A549 (cell line): ENCODE results near the gene SCRT2. TPM values are rescaled to one million over a fixed set of nuclear protein-coding genes. Genes with fewer than 3 reads are reported as not detected.

Experiments used
- ATAC-seq, 2 experiments: fragments of 200-7000 bp in 1 of 2; fragments of >200 bp in 1 of 2; cut with Nextera tagmentation in 1 of 2; cut with Tn5 transposase in 1 of 2; 3 replicates each; pipeline versions ENCODE4 v1.8.0 to v1.9.1; 2018 to 2020; ENCODE audit warnings: mild to moderate bottlenecking in 1 of 2, moderate library complexity in 1 of 2
- CTCF ChIA-PET: fragments of 300-600 bp; sonication (Branson Sonifier 250); formaldehyde crosslinking; extraction: SDS; loops from one replicate; lab custom pipeline; 2021; ENCODE audit warnings: antibody characterized with exemption, inconsistent platforms; lab: Yijun Ruan, JAX
- POLR2A ChIA-PET: fragments of 350-600 bp; formaldehyde crosslinking; extraction: SDS; loops from one replicate; lab custom pipeline; 2021; ENCODE audit warnings: antibody characterized with exemption, inconsistent platforms; lab: Yijun Ruan, JAX
- DNase-seq, 2 experiments: peaks; one replicate each; pipeline versions ENCODE4 v3.0.0 to v3.0.0-alpha.2; 2011 to 2016; ENCODE audit warnings: low read depth in 1 of 2, low spot score in 1 of 2
- FAIRE-seq: peaks from 2 replicates; lab custom pipeline; 2011; peaks lifted over from hg19 to GRCh38; lab: Jason Lieb, UNC
- H3K27ac ChIP-seq, 2 experiments: fragments of >200 bp; sonication (Bioruptor Twin); formaldehyde crosslinking; 3 replicates each; pipeline ENCODE4 v1.5.1; 2016 to 2017
- H3K4me1 ChIP-seq: fragments of >200 bp; sonication (Bioruptor Twin); formaldehyde crosslinking; 3 replicates; pipeline ENCODE4 v1.6.1; 2016
- H3K4me2 ChIP-seq: fragments of >200 bp; sonication (Bioruptor Twin); formaldehyde crosslinking; 3 replicates; pipeline ENCODE4 v1.6.1; 2016
- H3K4me3 ChIP-seq: fragments of >200 bp; sonication (Bioruptor Twin); formaldehyde crosslinking; 3 replicates; pipeline ENCODE4 v1.5.1; 2016
- H3K9me3 ChIP-seq: fragments of >200 bp; sonication (Bioruptor Twin); formaldehyde crosslinking; 3 replicates; pipeline ENCODE4 v1.6.1; 2016
- CBX2 ChIP-seq: fragments of 200-600 bp; sonication (generic); IDR thresholded peaks from 2 replicates; pipeline ENCODE4 v1.6.1; 2016; ENCODE audit warnings: low read depth, mild to moderate bottlenecking, borderline replicate concordance
- CBX8 ChIP-seq: fragments of 200-600 bp; sonication (generic); IDR thresholded peaks from 2 replicates; pipeline ENCODE4 v1.6.1; 2016
- CEBPB ChIP-seq, 2 experiments: fragments of >200 bp in 1 of 2; sonication (Bioruptor Twin) in 1 of 2; formaldehyde crosslinking in 1 of 2; IDR thresholded peaks; 2 replicates each; pipeline ENCODE4 v1.6.1; 2012 to 2016
- CHD2 ChIP-seq: fragments of 150-350 bp; IDR thresholded peaks from 2 replicates; pipeline ENCODE4 v1.6.1; 2014; ENCODE audit warnings: low read length; ENCODE audit not compliant: partially characterized antibody
- CHD4 ChIP-seq: fragments of 200-600 bp; sonication (generic); IDR thresholded peaks from 2 replicates; pipeline ENCODE4 v1.6.1; 2016; ENCODE audit warnings: antibody characterized with exemption, mild to moderate bottlenecking, borderline replicate concordance
- CTCF ChIP-seq: fragments of >200 bp; sonication (Bioruptor Twin); formaldehyde crosslinking; IDR thresholded peaks from 3 replicates; pipeline ENCODE4 v1.5.1; 2016
- EHF ChIP-seq: fragments of 250-450 bp; sonication (Bioruptor Pico); IDR thresholded peaks from 2 replicates; pipeline ENCODE4 v1.5.0; 2020; ENCODE audit warnings: mild to moderate bottlenecking
- EHMT2 ChIP-seq: fragments of 200-600 bp; sonication (generic); IDR thresholded peaks from 2 replicates; pipeline ENCODE4 v1.6.1; 2016; ENCODE audit warnings: antibody characterized with exemption, low read depth, mild to moderate bottlenecking, moderate library complexity
- ESRRA ChIP-seq: fragments of 150-350 bp; IDR thresholded peaks from 2 replicates; pipeline ENCODE4 v1.6.1; 2014; ENCODE audit warnings: mild to moderate bottlenecking, low read length, borderline replicate concordance
- FOXS1 ChIP-seq: fragments of 250-450 bp; sonication (Bioruptor Pico); IDR thresholded peaks from 2 replicates; pipeline ENCODE4 v1.5.0; 2020; ENCODE audit warnings: mild to moderate bottlenecking, moderate library complexity
- HOXA7 ChIP-seq: fragments of 250-450 bp; sonication (Bioruptor Pico); IDR thresholded peaks from 2 replicates; pipeline ENCODE4 v1.5.0; 2020; ENCODE audit warnings: mild to moderate bottlenecking, moderate library complexity
- JUN ChIP-seq, 2 experiments: fragments of >200 bp; sonication (Bioruptor Twin); formaldehyde crosslinking; IDR thresholded peaks; 2 replicates in 1 of 2; 3 replicates in 1 of 2; pipeline ENCODE4 v1.6.1; 2016 to 2017
- JUNB ChIP-seq: fragments of >200 bp; sonication (Bioruptor Twin); formaldehyde crosslinking; IDR thresholded peaks from 2 replicates; pipeline ENCODE4 v1.6.1; 2016
- MAX ChIP-seq: IDR thresholded peaks from 2 replicates; pipeline ENCODE4 v1.6.1; 2012
- MAZ ChIP-seq: fragments of 150-350 bp; IDR thresholded peaks from 2 replicates; pipeline ENCODE4 v1.6.1; 2014; ENCODE audit warnings: antibody characterized with exemption, low read depth, low read length, borderline replicate concordance
- MYC ChIP-seq: IDR thresholded peaks from 2 replicates; pipeline ENCODE4 v1.6.1; 2012; ENCODE audit warnings: mild to moderate bottlenecking, inconsistent platforms, low read length, improper control_type of control experiment, borderline replicate concordance
- NFE2L2 ChIP-seq: fragments of 150-350 bp; conservative IDR thresholded peaks from 2 replicates; pipeline ENCODE4 v1.6.1; 2014; ENCODE audit warnings: low read length
- POLR2A ChIP-seq: IDR thresholded peaks from 2 replicates; pipeline ENCODE4 v1.6.1; 2012; ENCODE audit warnings: mild to moderate bottlenecking, low read length
- POLR2AphosphoS2 ChIP-seq: conservative IDR thresholded peaks from 2 replicates; pipeline ENCODE4 v1.6.1; 2012; ENCODE audit warnings: low read length, improper control_type of control experiment, inconsistent platforms
- RCOR1 ChIP-seq: fragments of 150-350 bp; IDR thresholded peaks from 2 replicates; pipeline ENCODE4 v1.6.1; 2014; ENCODE audit warnings: antibody characterized with exemption, low read length, low read depth
- REST ChIP-seq: fragments of 200-600 bp; sonication (generic); IDR thresholded peaks from 2 replicates; pipeline ENCODE4 v1.6.1; 2016; ENCODE audit warnings: antibody characterized with exemption, mild to moderate bottlenecking, moderate library complexity
- TP53 ChIP-seq: fragments of 250-450 bp; sonication (Bioruptor Pico); IDR thresholded peaks from 2 replicates; pipeline ENCODE4 v1.5.0; 2021; ENCODE audit warnings: mild to moderate bottlenecking, moderate library complexity
- ZNF302 ChIP-seq: fragments of 250-450 bp; sonication (Bioruptor Pico); IDR thresholded peaks from 2 replicates; pipeline ENCODE4 v1.9.0; 2021; ENCODE audit warnings: inconsistent platforms, mild to moderate bottlenecking, moderate library complexity
- WGBS: methylation state at CpG from one replicate; pipeline ENCODE4 v1.1.6; 2017; ENCODE audit errors: missing lambda C conversion rate; 5-methylcytosine and 5-hydroxymethylcytosine counted together
- polyA plus RNA-seq, 4 experiments: library from polyadenylated mRNA; depleted of rRNA in 3 of 4; stranded (reverse); fragments of >200 nt; fragmentation: RNase III in 1 of 4; extraction: RNeasy Plus Mini Kit Qiagen cat#74134 plus additional on column Dnase treatment in 1 of 4; gene quantifications; 2 replicates in 3 of 4; 3 replicates in 1 of 4; pipeline ENCODE4 v1.2.3, GENCODE V29; 2011 to 2017
- TF ChIP-seq, protein P1 (sequence below): fragments of 150-350 bp; IDR thresholded peaks from 2 replicates; pipeline ENCODE4 v1.6.1; 2014; ENCODE audit warnings: low read depth, mild to moderate bottlenecking, low read length
- TF ChIP-seq, protein P2 (sequence below): fragments of >200 bp; sonication (Bioruptor Twin); formaldehyde crosslinking; IDR thresholded peaks from 2 replicates; pipeline ENCODE4 v1.6.1; 2016
- TF ChIP-seq, protein P3 (sequence below): fragments of 250-450 bp; sonication (Bioruptor Pico); IDR thresholded peaks from 2 replicates; pipeline ENCODE4 v1.5.0; 2020; ENCODE audit warnings: low read depth, mild to moderate bottlenecking, moderate library complexity

SCRT2 gene
- polyA plus RNA-seq, 2 of the 4 experiments (the other 2 are of a cell fraction): not detected

DNA sequence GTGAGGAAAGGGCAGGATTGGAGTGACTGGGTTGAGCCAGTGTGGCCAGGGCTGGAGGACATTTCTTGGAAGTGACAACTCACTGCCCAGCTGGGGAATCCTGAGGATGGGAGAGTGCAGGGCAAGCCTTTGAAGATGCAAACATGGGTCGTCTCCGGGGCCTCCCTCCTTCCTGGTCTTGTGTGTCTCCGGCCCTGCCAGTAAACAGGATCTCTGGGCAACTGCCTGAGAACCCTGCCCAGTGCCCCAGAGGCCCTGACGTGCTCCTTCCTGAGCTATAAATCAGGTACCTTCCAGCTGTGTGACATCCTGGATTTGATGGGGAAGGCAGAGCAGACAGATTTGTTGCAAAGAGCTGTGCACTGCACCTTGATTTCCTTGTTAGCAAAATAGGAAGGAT lies 52.6 kb downstream of the SCRT2 start:
- Histone ChIP-seq H3K4me1 (no peaks in the 10 kb centered on the region), H3K27ac (no peak overlapping the region), H3K9me3 (peaks cover 6% of the 10 kb centered on the region), H3K4me2 (no peak overlapping the region), H3K4me3 (no peak overlapping the region)
- ChIA-PET CTCF (interaction anchor here (0.5 to 3.2 kb wide), 8 partner anchors 10 to 62 kb away, joined by 3 to 15 read pairs (median 4); partner anchors contain the start of gene SRXN1), POLR2A (no interaction called here)
- 28% methylated on average over 4 of the region's 4 CpGs for WGBS
- no peak for TF ChIP-seq EHF (CRISPR knock-in tag)
- TF ChIP-seq RCOR1: no peak
- TF ChIP-seq TP53: no peak
- TF ChIP-seq, protein P1, sequence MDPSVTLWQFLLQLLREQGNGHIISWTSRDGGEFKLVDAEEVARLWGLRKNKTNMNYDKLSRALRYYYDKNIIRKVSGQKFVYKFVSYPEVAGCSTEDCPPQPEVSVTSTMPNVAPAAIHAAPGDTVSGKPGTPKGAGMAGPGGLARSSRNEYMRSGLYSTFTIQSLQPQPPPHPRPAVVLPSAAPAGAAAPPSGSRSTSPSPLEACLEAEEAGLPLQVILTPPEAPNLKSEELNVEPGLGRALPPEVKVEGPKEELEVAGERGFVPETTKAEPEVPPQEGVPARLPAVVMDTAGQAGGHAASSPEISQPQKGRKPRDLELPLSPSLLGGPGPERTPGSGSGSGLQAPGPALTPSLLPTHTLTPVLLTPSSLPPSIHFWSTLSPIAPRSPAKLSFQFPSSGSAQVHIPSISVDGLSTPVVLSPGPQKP: no peak
- no peak for TF ChIP-seq POLR2AphosphoS2
- TF ChIP-seq FOXS1 (CRISPR knock-in tag): no peak
- no peak for TF ChIP-seq ZNF302 (CRISPR knock-in tag)
- no peak for TF ChIP-seq MYC
- no peak for TF ChIP-seq CHD2
- no peak for TF ChIP-seq CTCF
- TF ChIP-seq EHMT2: no peak
- no peak for TF ChIP-seq CBX2
- no peak for TF ChIP-seq JUNB
- TF ChIP-seq ESRRA: no peak
- TF ChIP-seq CHD4: no peak
- ATAC-seq: peak in 1 of 2 experiments; percentile 14; a peak in 2 of 6 replicates
- DNase-seq: no peak
- FAIRE-seq: no peak

GRCh38 chr20:622161-622560 lies 53.4 kb downstream of the SCRT2 start:
- Histone ChIP-seq H3K27ac (no peak overlapping the region), H3K4me3 (no peak overlapping the region), H3K4me2 (no peak overlapping the region), H3K4me1 (no peaks in the 10 kb centered on the region), H3K9me3 (peaks cover 11% of the 10 kb centered on the region)
- ChIA-PET POLR2A (no interaction called here), CTCF (interaction anchor here (1.3 to 3.2 kb wide), 2 partner anchors 23 to 45 kb away, joined by 4 to 15 read pairs; no protein-coding TSS in a partner anchor)
- DNase-seq (no peak), ATAC-seq (peak in 1 of 2 experiments; percentile 37; a peak in 2 of 6 replicates), FAIRE-seq (no peak)
- no peak for TF ChIP-seq CEBPB (IDR thresholded peaks at IDR 0.05)
- 48% methylated on average over 7 of the region's 7 CpGs for WGBS

DNA sequence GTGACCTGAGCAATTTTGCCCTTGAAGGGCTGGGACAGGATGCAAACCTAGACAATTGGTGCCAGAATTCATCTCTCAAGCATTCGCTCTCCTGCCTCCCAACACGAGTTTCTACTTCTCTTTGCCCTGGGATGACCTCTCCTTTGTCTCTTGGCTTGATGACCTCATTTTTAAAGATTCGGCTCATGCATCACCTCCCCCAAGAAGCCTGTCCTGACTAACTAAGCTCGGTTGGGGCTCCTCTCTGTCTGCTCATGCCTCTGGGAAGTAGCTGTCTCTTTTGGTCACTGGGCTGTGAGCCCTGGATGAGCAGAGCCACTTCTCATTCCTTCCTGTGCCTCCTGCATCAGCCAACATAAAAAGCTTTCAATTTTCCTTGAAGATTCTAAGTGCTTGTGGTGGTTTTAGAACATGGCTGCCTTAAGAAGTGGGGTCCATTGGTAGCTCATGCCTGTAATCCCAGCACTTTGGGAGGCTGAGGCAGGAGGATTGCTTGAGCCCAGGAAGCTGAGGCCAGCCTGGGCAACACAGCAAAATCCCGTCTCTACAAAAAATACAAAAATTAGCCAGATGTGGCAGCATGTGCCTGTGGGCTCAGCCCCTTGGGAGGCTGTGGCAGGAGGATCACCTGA lies 54.4 kb downstream of the SCRT2 start:
- Histone ChIP-seq H3K4me2 (no peak overlapping the region), H3K4me1 (no peaks in the 10 kb centered on the region), H3K9me3 (peaks cover 13% of the 10 kb centered on the region), H3K27ac (no peak overlapping the region), H3K4me3 (no peak overlapping the region)
- FAIRE-seq: no peak
- CTCF ChIA-PET: interaction anchor here (1.1 to 5.2 kb wide), 3 partner anchors 24 to 118 kb away, joined by 4 to 43 read pairs (median 4); no protein-coding TSS in a partner anchor
- peak; percentile 23 to 42; a peak in 3 of 6 replicates for ATAC-seq
- no peak for DNase-seq
- WGBS: 39% methylated on average over 5 of the region's 5 CpGs
- POLR2A ChIA-PET: no interaction called here
- TF ChIP-seq CHD2 (no peak), MAX (no peak), TP53 (no peak), HOXA7 (CRISPR knock-in tag) (no peak), ESRRA (no peak), MAZ (no peak), NFE2L2 (no peak), JUN (IDR thresholded peaks at IDR 0.05) (no peak), CBX8 (no peak), CBX2 (no peak), REST (no peak), POLR2A (no peak)
- TF ChIP-seq, protein P2, sequence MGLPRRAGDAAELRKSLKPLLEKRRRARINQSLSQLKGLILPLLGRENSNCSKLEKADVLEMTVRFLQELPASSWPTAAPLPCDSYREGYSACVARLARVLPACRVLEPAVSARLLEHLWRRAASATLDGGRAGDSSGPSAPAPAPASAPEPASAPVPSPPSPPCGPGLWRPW: no peak
- TF ChIP-seq, protein P3, sequence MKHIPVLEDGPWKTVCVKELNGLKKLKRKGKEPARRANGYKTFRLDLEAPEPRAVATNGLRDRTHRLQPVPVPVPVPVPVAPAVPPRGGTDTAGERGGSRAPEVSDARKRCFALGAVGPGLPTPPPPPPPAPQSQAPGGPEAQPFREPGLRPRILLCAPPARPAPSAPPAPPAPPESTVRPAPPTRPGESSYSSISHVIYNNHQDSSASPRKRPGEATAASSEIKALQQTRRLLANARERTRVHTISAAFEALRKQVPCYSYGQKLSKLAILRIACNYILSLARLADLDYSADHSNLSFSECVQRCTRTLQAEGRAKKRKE: no peak
